HCT116 (cell line): ENCODE results near the gene SYNC. TPM values are rescaled to one million over a fixed set of nuclear protein-coding genes. Genes with fewer than 3 reads are reported as not detected.

Experiments
- ATAC-seq: fragments of 200-7000 bp; cut with Tn5 transposase; 2 replicates; pipeline ENCODE4 v1.9.1; 2020; ENCODE audit warnings: mild to moderate bottlenecking, moderate library complexity
- BruUV-seq: library from RNA; stranded (reverse); fragments of 400-500 nt; replicated peaks from 2 replicates; lab custom pipeline; 2021; lab: Mats Ljungman, UMichigan
- CTCF ChIA-PET: fragments of 300-600 bp; sonication (Branson Sonifier 250); formaldehyde crosslinking; loops from one replicate; lab custom pipeline; 2021; ENCODE audit warnings: antibody characterized with exemption; lab: Charles Lee
- POLR2A ChIA-PET: fragments of 300-600, 350-600 bp; sonication (Branson Sonifier 250); formaldehyde crosslinking; loops from one replicate; lab custom pipeline; 2021; ENCODE audit warnings: antibody characterized with exemption; lab: Charles Lee
- RAD21 ChIA-PET, 2 experiments: fragments of 300-600 bp; sonication (Branson Sonifier 250); formaldehyde crosslinking; loops; one replicate each; lab custom pipeline; 2023; ENCODE audit warnings: low total read pairs in 2 of 2; ENCODE audit not compliant: uncharacterized antibody in 2 of 2, unreplicated experiment in 2 of 2, low non-redundant PET in 1 of 2; lab: Charles Lee
- DNase-seq: peaks from one replicate; pipeline ENCODE4 v3.0.0-alpha.2; 2010; ENCODE audit warnings: low read depth, low spot score
- H2AFZ ChIP-seq: fragments of 200-600 bp; shearing (Covaris generic), sonication (generic); 2 replicates; pipeline ENCODE4 v1.6.1; 2017; ENCODE audit warnings: low read depth, mixed run types, mixed read lengths, antibody characterized with exemption, low read length; ENCODE audit not compliant: poor library complexity, severe bottlenecking
- H3K27ac ChIP-seq: 2 replicates; pipeline ENCODE4 v1.5.1; 2012; ENCODE audit warnings: low read depth, low read length
- H3K27me3 ChIP-seq: fragments of 200-600 bp; sonication (generic); 2 replicates; pipeline ENCODE4 v1.6.1; 2016; ENCODE audit warnings: mixed run types, low read length, mixed read lengths; ENCODE audit not compliant: insufficient read depth
- H3K36me3 ChIP-seq, 2 experiments: fragments of 200-500 bp in 1 of 2; fragments of 200-600 bp in 1 of 2; sonication (Bioruptor generic) in 1 of 2; sonication (generic) in 1 of 2; 2 replicates each; pipeline versions ENCODE4 v1.5.1 to v1.6.1; 2014 to 2016; ENCODE audit warnings: low read length in 2 of 2, inconsistent platforms in 1 of 2, mixed read lengths in 1 of 2, mixed run types in 1 of 2; ENCODE audit not compliant: insufficient read depth in 2 of 2, control insufficient read depth in 1 of 2
- H3K4me1 ChIP-seq, 2 experiments: fragments of 200-600 bp in 1 of 2; sonication (generic) in 1 of 2; 2 replicates each; pipeline versions ENCODE4 v1.5.1 to v1.6.1; 2012 to 2017; ENCODE audit warnings: low read length in 2 of 2, inconsistent platforms in 1 of 2, mild to moderate bottlenecking in 1 of 2, mixed read lengths in 1 of 2, mixed run types in 1 of 2, moderate library complexity in 1 of 2; ENCODE audit not compliant: insufficient read depth in 2 of 2, control insufficient read depth in 1 of 2
- H3K4me2 ChIP-seq: fragments of 200-600 bp; sonication (generic); 2 replicates; pipeline ENCODE4 v1.6.1; 2017; ENCODE audit warnings: mixed run types, low read length, mixed read lengths
- H3K4me3 ChIP-seq, 2 experiments: fragments of 200-600 bp in 1 of 2; sonication (generic) in 1 of 2; replicated peaks in 1 of 2; 2 replicates each; pipeline ENCODE4 v1.5.1; 2011 to 2016; ENCODE audit warnings: low read length in 2 of 2, control low read depth in 1 of 2, low read depth in 1 of 2, mild to moderate bottlenecking in 1 of 2, mixed read lengths in 1 of 2, mixed run types in 1 of 2
- H3K79me2 ChIP-seq: fragments of 200-600 bp; sonication (generic); 2 replicates; pipeline ENCODE4 v1.6.1; 2017; ENCODE audit warnings: mild to moderate bottlenecking, mixed run types, low read length, moderate library complexity, mixed read lengths; ENCODE audit not compliant: insufficient read depth
- H3K9ac ChIP-seq: fragments of 200-600 bp; sonication (generic); 2 replicates; pipeline ENCODE4 v1.6.1; 2016; ENCODE audit warnings: low read length, mixed read lengths
- H3K9me2 ChIP-seq: fragments of 200-600 bp; sonication (generic), shearing (Covaris generic); 2 replicates; pipeline ENCODE4 v1.6.1; 2017; ENCODE audit warnings: mixed run types, mild to moderate bottlenecking, moderate library complexity; ENCODE audit not compliant: insufficient read depth
- H3K9me3 ChIP-seq, 2 experiments: fragments of 200-500 bp in 1 of 2; fragments of 200-600 bp in 1 of 2; sonication (Bioruptor generic) in 1 of 2; sonication (generic) in 1 of 2; 2 replicates each; pipeline ENCODE4 v1.6.1; 2014 to 2017; ENCODE audit warnings: low read length in 2 of 2, mixed read lengths in 2 of 2, inconsistent platforms in 1 of 2, low read depth in 1 of 2, mild to moderate bottlenecking in 1 of 2, mixed run types in 1 of 2, moderate library complexity in 1 of 2; ENCODE audit not compliant: control insufficient read depth in 1 of 2, insufficient read depth in 1 of 2
- H4K20me1 ChIP-seq: fragments of 200-600 bp; sonication (generic), shearing (Covaris generic); 2 replicates; pipeline ENCODE4 v1.6.1; 2017; ENCODE audit warnings: mixed run types, mild to moderate bottlenecking, moderate library complexity; ENCODE audit not compliant: insufficient read depth
- CBX3 ChIP-seq: IDR thresholded peaks from 2 replicates; pipeline ENCODE4 v1.6.1; 2012; ENCODE audit warnings: low read depth
- ELF1 ChIP-seq: IDR thresholded peaks from 2 replicates; pipeline ENCODE4 v1.6.1; 2012; ENCODE audit warnings: low read depth, borderline replicate concordance
- EZH2 ChIP-seq: fragments of 200-600 bp; sonication (generic); IDR thresholded peaks from 2 replicates; pipeline ENCODE4 v1.6.1; 2017; ENCODE audit warnings: antibody characterized with exemption, mixed run types
- EZH2phosphoT487 ChIP-seq: fragments of 200-600 bp; IDR thresholded peaks from 2 replicates; pipeline ENCODE4 v1.6.1; 2018; ENCODE audit warnings: antibody characterized with exemption, borderline replicate concordance
- POLR2A ChIP-seq: IDR thresholded peaks from 2 replicates; pipeline ENCODE4 v1.7.0; 2011; ENCODE audit warnings: borderline replicate concordance; ENCODE audit not compliant: insufficient read depth, insufficient read length; ENCODE audit errors: extremely low read depth
- POLR2AphosphoS5 ChIP-seq: IDR thresholded peaks from 2 replicates; pipeline ENCODE4 v1.6.1; 2011; ENCODE audit warnings: mild to moderate bottlenecking, low read depth, low read length, moderate library complexity
- SIN3A ChIP-seq: IDR thresholded peaks from 2 replicates; pipeline ENCODE4 v1.6.1; 2012; ENCODE audit warnings: low read depth
- SP1 ChIP-seq: IDR thresholded peaks from 2 replicates; pipeline ENCODE4 v1.6.1; 2012; ENCODE audit warnings: low read depth
- YY1 ChIP-seq: IDR thresholded peaks from 2 replicates; pipeline ENCODE4 v1.6.1; 2011; ENCODE audit warnings: low read length, low read depth, moderate library complexity, mild to moderate bottlenecking; ENCODE audit not compliant: insufficient replicate concordance; ENCODE audit errors: extremely low read depth
- ZNF274 ChIP-seq: fragments of 200-500 bp; sonication (Bioruptor generic); IDR thresholded peaks from 2 replicates; pipeline ENCODE4 v1.6.1; 2014; ENCODE audit warnings: mild to moderate bottlenecking, low read depth, low read length, inconsistent platforms
- intact Hi-C: fragments of 100-400 bp; cut with micrococcal nuclease; formaldehyde crosslinking; loops from 2 replicates; pipeline ENCODE4 v1.10.0; 2022
- total RNA-seq: library from RNA; stranded (reverse); gene quantifications from one replicate; pipeline ENCODE4 v1.2.1, GENCODE V29; 2021; ENCODE audit not compliant: unreplicated experiment

SYNC gene
- total RNA-seq, 1 experiment from 2014 or later = 1.3 TPM

GRCh38 chr1:32636914-32637645 is 65.5 kb downstream of the SYNC start:
- CTCF ChIA-PET = no interaction called here
- no peak overlapping the region for H3K4me2 ChIP-seq
- RAD21 ChIA-PET = no interaction called here

GRCh38 chr1:32635508-32636277 is 66.9 kb downstream of the SYNC start:
- Histone ChIP-seq H3K4me2 (no peak overlapping the region), H3K27ac (no peak overlapping the region), H2AFZ (no peak overlapping the region), H3K9ac (no peak overlapping the region), H3K79me2 (peaks cover 80% of the 10 kb centered on the region), H3K4me1 (no peaks in the 10 kb centered on the region), H3K27me3 (no peaks in the 10 kb centered on the region), H3K9me2 (no peaks in the 10 kb centered on the region), H3K4me3 (no peak overlapping the region), H3K36me3 (peaks cover 2 to 4% of the 10 kb centered on the region in 2 experiments; a peak in 1 of 4 replicates), H4K20me1 (0 out of 2 replicates have a peak, but pooled peaks cover 4% of the 10 kb centered on the region), H3K9me3 (no peaks in the 10 kb centered on the region)
- no peak for DNase-seq
- TF ChIP-seq EZH2 (no peak), POLR2A (no peak)
- no peak for ATAC-seq
- RAD21 ChIA-PET = no interaction called here
- CTCF ChIA-PET = no interaction called here
- intact Hi-C loops = no loop called here
- POLR2A ChIA-PET = no interaction called here
- BruUV-seq = no TSS peak

More at GRCh38 chr1:32636914-32637645, 65.5 kb downstream of the SYNC start:
- no peaks in the 10 kb centered on the region for H3K9me2 ChIP-seq
- no peaks in the 10 kb centered on the region for H3K27me3 ChIP-seq
- no peak overlapping the region for H2AFZ ChIP-seq
- no peaks in the 10 kb centered on the region for H3K4me1 ChIP-seq
- no peak overlapping the region for H3K4me3 ChIP-seq
- no peak overlapping the region for H3K9ac ChIP-seq
- peaks cover 0 to 4% of the 10 kb centered on the region in 2 experiments; a peak in 1 of 4 replicates for H3K36me3 ChIP-seq
- no TSS peak for BruUV-seq
- ATAC-seq (no peak), DNase-seq (no peak)
- no peaks in the 10 kb centered on the region for H3K9me3 ChIP-seq
- intact Hi-C loops = no loop called here
- POLR2A ChIA-PET = interaction anchor here (0.6 kb wide), 1 partner anchor 7 kb away, joined by 3 read pairs; no protein-coding TSS in a partner anchor
- H4K20me1 ChIP-seq = no peaks in the 10 kb centered on the region
- no peak overlapping the region for H3K27ac ChIP-seq
- TF ChIP-seq EZH2phosphoT487 (no peak), ELF1 (no peak), YY1 (no peak), CBX3 (no peak), SP1 (no peak), POLR2AphosphoS5 (no peak), ZNF274 (no peak), SIN3A (no peak)
- peaks cover 88% of the 10 kb centered on the region for H3K79me2 ChIP-seq
